Measurements from ENCODE around the gene SELENOS.

Gene SELENOS

GRCh38 chr15:101277038-101277822 is at the start of gene SELENOS:
Gene SELENOS, minus strand, starts transcription at chr15:101277485. Its CDS starts 68 bp downstream, at chr15:101277417.
- peak; percentile 89 for DNase-seq

- DNase-seq, result no peak
Observed at GRCh38 chr15:101326462-101327146, 49.3 kb upstream of the SELENOS start.

GRCh38 chr15:101326026-101326315 is 48.7 kb upstream of the SELENOS start:
- DNase-seq, result no peak

- no peak for DNase-seq
Observed at GRCh38 chr15:101325263-101326025, 48.2 kb upstream of the SELENOS start.

- DNase-seq, result no peak
Observed at GRCh38 chr15:101324524-101325177, 47.4 kb upstream of the SELENOS start.

GRCh38 chr15:101323793-101324523 is 46.7 kb upstream of the SELENOS start:
- DNase-seq, result no peak

- no peak for DNase-seq
Observed at GRCh38 chr15:101322854-101323477, 45.7 kb upstream of the SELENOS start.

- no peak for DNase-seq
Observed at GRCh38 chr15:101322016-101322695, 44.9 kb upstream of the SELENOS start.

- DNase-seq, result peak; percentile 53
Observed at GRCh38 chr15:101320501-101321052, 43.3 kb upstream of the SELENOS start.

GRCh38 chr15:101318839-101319238 is 41.6 kb upstream of the SELENOS start:
- no peak for DNase-seq

GRCh38 chr15:101318147-101318819 is 41.0 kb upstream of the SELENOS start:
- no peak for DNase-seq

GRCh38 chr15:101317336-101317872 is 40.1 kb upstream of the SELENOS start:
- no peak for DNase-seq

- no peak for DNase-seq
Observed at GRCh38 chr15:101316529-101316928, 39.2 kb upstream of the SELENOS start.

GRCh38 chr15:101315736-101316135 is 38.5 kb upstream of the SELENOS start:
- DNase-seq, result no peak

- no peak for DNase-seq
Observed at GRCh38 chr15:101314336-101315125, 37.2 kb upstream of the SELENOS start.

- no peak for DNase-seq
Observed at GRCh38 chr15:101313041-101313761, 35.9 kb upstream of the SELENOS start.

GRCh38 chr15:101310508-101310907 is 33.2 kb upstream of the SELENOS start:
- no peak for DNase-seq

- DNase-seq, result no peak
Observed at GRCh38 chr15:101310161-101310480, 32.8 kb upstream of the SELENOS start.

Measured in activated naive CD4-positive, alpha-beta T cell treated with Interleukin-2 at 50 U/mL for 16 hours (primary cell).